ENCODE measurements around the gene PLEKHF1. TPM values are rescaled to one million over a fixed set of nuclear protein-coding genes. Genes with fewer than 3 reads are reported as not detected.

PLEKHF1 gene
- total and polyA plus RNA-seq, 2 of the 13 experiments (the other 11 are each of a cell fraction or from before 2014, with no cell fraction given): 2.9 to 3.8 TPM

GRCh38 chr19:29675650-29676186 lies 10.5 kb downstream of the PLEKHF1 start:
- Histone ChIP-seq H3K9ac (ENCODE audit: insufficient read depth, low read depth, low read length) (no peak overlapping the region), H3K79me2 (ENCODE audit: insufficient read depth, low read length) (no peaks in the 10 kb centered on the region), H3K4me3 (replicated peaks in 1 of 3; ENCODE audit: insufficient read depth in 1 of 3, low read depth in 2 of 3, low read length in 3 of 3) (no peak overlapping the region), H4K20me1 (ENCODE audit: insufficient read depth, low read length) (0 out of 2 replicates have a peak, but pooled peaks cover 2% of the 10 kb centered on the region), H3K27ac (ENCODE audit: extremely low read length, insufficient read depth, low read length) (no peak overlapping the region), H3K4me1 (ENCODE audit: insufficient read depth, low read length) (peaks cover 39% of the 10 kb centered on the region), H3K4me2 (ENCODE audit: low read depth, low read length) (no peak overlapping the region), H2AFZ (ENCODE audit: low read length) (no peak overlapping the region), H3K27me3 (ENCODE audit: control insufficient read depth in 1 of 2, insufficient read depth in 2 of 2, low read length in 2 of 2) (no peaks in the 10 kb centered on the region), H3K36me3 (replicated peaks in 1 of 2; ENCODE audit: control insufficient read depth in 1 of 2, insufficient read depth in 2 of 2, low read length in 2 of 2) (peaks cover 0 to 12% of the 10 kb centered on the region in 2 experiments; a peak in 2 of 5 replicates), H3K9me3 (ENCODE audit: low read length) (no peaks in the 10 kb centered on the region)
- ChIA-PET POLR2A (no interaction called here), CTCF (ENCODE audit: low intra/inter-chr PET ratio, low total read pairs) (no interaction called here)
- intact Hi-C loops (cut with micrococcal nuclease; ENCODE audit: unreplicated experiment): no loop called here
- TF ChIP-seq ZNF282 (IDR thresholded peaks at IDR 0.05; ENCODE audit: partially characterized antibody) (no peak), PITX1 (CRISPR knock-in tag; IDR thresholded peaks at IDR 0.05) (no peak), ERF (CRISPR knock-in tag; IDR thresholded peaks at IDR 0.05) (no peak), STAT6 (CRISPR knock-in tag; IDR thresholded peaks at IDR 0.05; ENCODE audit: borderline replicate concordance) (no peak), NFAT5 (CRISPR knock-in tag; IDR thresholded peaks at IDR 0.05) (no peak), AKAP8 (CRISPR knock-in tag; IDR thresholded peaks at IDR 0.05) (no peak), MAX (IDR thresholded peaks at IDR 0.05) (no peak)
- no TSS peak for BruUV-seq (replicated peaks)
- WGBS (ENCODE audit: low lambda C conversion rate): 100% methylated on average over 2 of the region's 13 CpGs
- ATAC-seq (no peak), DNase-seq (ENCODE audit: low spot score) (no peak), FAIRE-seq (no peak)
- in situ Hi-C loops (cut with HindIII; ENCODE audit: extremely low pct_ligation_motif_present, low pct_unique_long_range_greater_than_20kb): no loop called here
